HG03520 (cell line): ENCODE results near the gene INCENP.
"Not testable (repeated sequence)": the region's sequence is repeated elsewhere in the genome, so short reads cannot be mapped to it uniquely, and the experiment has no call there.

Source experiments
- ATAC-seq: cut with Tn5 transposase; IDR thresholded peaks from one replicate; pipeline ENCODE4 v1.9.1; 2021; ENCODE audit warnings: mild to moderate bottlenecking, moderate library complexity; ENCODE audit not compliant: unreplicated experiment

Gene INCENP

DNA sequence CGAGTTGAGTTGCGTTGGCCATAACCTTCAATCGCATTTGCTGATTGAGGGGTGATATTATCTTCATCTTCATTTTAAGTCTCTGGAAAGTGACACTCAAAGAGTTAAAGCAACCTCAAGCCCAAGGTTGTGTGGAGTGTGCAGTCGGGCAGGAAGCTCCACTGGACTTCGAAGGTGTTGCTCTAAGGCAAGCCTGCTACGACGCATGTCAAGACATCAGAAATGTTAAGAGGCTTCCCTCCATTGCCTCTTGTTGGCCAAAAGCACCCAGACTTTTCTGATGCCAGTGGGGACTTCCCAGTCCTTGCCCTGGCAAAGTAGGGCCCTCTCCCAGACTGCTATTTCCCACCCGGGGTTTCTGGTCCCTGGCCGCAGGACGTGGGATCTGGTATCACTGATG lies 42.6 kb downstream of the INCENP start:
- ATAC-seq, result no peak

DNA sequence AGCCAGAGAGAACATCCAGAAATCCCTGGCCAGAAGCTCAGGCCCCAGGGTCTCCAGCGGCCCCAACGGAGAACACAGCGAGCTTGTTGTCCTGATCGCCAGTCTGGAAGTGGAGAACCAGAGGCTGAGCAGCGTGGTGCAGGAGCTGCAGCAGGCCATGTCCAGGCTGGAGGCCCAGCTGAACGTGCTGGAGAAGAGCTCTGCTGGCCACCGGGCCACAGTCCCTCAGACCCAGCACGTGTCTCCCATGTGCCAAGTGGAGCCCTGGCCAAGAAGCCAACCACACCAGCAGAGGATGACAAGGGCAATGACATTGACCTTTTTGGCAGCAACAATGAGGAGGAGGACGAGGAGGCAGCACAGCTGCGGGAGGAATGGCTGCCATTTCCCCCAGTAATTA lies 45.6 kb downstream of the INCENP start:
- ATAC-seq, result no peak

DNA sequence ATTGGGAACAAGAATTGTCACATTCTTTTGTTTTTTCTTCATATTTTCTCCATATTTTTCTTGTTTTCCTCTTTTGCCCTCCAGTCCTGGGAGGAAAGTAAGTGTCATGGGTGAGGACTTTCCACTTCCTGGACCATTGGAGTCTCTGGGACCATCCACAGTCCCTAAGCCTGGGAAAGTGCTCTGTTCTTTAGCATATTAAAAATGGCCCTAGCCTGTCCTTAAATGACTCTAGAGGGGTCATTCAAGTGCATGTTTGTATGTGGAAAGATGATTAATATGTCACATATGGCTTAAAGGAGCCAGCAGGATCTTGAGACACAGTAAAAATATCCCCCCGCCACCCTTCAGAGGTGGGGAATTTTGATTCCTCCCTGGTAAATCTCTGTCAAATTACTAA lies 46.1 kb downstream of the INCENP start:
- ATAC-seq, result no peak

DNA sequence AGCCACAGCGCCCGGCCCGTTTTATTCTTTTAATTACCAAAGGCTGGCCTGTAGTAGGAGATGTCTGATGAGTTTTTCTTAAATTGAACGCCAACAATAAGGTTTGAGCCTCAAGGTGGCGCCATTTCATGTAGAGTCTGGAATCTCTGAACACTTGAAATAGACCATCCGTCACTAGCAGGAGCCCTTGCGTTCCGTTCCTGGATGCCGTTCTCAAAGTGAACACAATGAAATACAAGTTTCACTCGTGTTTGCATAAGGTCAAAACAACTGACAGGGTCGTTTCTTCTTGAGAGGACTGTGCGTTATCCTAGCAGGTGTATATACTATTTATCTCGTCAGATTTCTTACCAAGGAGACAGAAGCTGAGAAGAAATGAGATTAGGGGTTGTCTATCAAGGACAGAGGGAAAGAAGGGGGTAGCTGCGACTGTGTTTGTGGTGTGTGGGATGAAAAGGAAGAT lies 47.5 kb downstream of the INCENP start:
- no peak for ATAC-seq

DNA sequence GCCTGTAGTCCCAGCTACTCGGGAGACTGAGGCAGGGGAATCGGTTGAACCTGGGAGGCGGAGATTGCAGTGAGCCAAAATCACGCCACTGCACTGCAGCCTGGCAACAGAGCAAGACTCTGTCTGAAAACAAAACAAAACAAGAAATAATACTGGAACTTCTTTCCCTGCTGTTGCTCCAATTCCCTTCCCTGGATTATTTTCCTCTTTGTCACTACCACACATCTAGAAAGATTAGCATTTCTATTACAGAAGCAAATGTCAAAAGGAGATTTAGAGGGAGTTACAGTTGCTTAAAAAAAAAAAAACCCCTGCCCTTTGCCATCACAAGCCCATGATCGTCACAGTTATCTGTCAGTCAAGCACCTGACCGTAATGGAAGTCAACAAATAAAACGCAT lies 48.5 kb downstream of the INCENP start:
- ATAC-seq, result no peak

DNA sequence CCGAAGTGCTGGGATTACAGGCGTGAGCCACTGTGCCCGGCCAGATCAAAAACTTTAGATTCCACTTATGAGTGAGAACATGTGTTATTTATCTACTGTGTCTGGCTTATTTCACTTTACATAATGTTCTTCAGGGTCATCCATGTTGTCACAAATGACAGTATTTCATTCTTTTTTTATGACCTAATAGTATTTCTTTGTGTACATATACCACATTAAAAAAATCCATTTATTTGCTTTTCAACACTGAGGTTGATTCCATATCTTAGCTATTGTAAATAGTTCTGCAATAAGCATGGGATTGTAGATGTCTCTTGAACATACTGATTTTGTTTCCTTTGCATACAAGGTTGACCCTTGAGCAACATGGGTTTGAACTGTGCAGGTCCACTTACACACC lies 53.0 kb downstream of the INCENP start:
- ATAC-seq, result no peak

DNA sequence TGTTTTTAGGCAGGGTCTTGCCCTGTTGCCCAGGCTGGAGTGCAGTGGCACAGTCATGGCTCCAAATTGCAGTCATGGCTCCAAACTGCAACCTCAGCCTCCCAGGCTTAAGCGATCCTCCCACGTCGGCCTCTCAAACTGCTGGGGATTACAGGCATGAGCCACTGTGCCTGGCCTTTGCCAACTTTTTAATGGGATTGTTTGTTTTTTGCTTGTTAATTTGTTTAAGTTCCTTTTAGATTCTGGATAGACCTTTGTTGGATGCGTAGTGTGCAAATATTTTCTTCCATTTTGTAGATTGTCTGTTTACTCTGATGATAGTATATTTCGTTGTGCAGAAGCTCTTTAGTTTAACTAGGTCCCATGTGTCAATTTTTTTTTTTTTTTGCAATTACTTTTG lies 56.2 kb downstream of the INCENP start:
- ATAC-seq, result no peak

DNA sequence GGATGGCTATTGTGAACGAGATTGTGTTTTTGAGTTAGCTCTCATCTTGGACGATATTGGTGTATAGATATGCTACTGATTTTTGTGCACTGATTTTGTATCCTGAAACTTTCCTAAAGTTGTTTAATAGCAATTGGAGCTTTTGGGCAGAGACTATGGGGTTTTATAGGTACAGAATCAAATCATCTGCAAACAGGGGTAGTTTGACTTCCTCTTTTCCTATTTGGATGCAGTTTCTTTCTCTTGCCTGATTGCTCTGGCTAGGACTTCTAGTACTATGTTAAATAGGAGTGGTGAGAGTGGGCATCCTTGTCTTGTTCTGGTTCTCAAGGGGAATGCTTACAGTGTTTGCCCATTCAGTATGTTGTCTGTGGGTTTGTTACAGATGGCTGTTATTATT lies 57.3 kb downstream of the INCENP start:
- no peak for ATAC-seq

DNA sequence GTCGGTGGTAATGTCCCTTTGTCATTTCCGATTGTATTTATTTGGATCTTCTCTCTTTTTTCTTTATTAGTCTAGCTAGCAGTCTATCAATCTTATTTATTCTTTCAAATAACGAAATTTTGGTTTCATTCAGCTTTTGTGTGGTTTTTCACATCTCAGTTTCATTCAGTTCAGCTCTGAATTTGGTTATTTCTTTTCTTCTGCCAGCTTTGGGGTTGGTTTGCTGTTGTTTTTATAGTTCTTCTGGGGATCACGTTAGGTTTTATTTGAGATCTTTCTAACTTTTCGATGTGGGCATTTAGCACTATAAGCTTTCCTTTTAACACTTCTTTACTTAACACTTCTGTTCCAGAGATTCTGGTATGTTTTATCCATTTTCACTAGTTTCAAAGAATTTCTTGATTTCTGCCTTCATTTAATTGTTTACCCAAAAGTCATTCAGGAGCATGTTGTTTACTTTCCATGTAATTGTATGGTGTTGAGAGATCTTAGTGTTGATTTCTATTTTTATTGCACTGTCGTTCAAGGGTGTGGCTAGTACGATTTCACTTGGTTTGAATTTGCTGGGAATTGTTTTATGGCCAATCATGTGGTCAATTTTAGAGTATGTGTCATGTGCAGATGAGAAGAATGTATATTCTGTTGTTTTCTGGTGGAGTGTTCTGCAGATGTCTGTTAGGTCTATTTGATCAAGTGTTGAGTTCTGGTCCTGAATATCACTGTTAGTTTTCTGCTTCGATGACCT lies 58.5 kb downstream of the INCENP start:
- no peak for ATAC-seq

DNA sequence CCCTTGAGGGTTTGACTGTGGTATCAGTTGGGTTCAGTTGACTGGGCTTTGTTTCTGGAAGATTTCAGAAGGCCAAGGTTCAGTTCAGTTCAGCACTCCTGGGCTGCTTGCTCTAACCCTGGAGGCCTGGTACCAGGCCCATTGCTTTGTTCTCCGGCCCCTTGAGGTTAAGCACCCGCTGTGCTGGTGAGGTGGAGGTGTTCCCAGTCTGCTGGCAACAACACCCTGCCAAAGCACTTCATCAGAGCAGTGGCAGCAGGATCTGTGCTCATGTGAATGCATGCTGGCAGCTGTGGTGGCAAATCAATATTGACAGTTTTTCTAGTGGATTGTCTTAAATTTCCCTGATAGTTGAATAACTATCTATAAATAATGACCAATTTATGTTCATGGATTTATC lies 62.4 kb downstream of the INCENP start:
- ATAC-seq, result no peak

DNA sequence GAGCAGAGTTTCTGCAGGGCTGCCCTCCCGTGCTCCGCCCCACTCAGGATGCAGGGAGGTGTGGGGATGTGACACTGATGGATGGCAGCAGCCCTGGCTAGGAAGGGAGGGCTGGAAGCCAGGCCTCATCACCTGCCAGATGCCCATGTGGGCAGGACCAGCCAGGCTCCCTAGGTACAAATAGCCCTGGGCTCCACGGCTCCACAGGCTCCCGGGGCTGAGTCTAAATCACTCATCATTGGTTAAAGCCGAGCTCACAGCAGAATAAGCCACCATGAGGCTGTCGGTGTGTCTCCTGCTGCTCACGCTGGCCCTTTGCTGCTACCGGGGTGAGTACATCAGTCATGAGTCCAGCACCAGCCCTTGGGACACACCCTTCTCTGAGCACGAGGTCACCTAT lies 66.2 kb downstream of the INCENP start, which contains the start of gene SCGB1D1:
Gene SCGB1D1, plus strand, starts transcription at position 206 of the 400 bp plus-strand sequence. Its CDS starts 69 bp downstream, at position 275.
- no peak for ATAC-seq

DNA sequence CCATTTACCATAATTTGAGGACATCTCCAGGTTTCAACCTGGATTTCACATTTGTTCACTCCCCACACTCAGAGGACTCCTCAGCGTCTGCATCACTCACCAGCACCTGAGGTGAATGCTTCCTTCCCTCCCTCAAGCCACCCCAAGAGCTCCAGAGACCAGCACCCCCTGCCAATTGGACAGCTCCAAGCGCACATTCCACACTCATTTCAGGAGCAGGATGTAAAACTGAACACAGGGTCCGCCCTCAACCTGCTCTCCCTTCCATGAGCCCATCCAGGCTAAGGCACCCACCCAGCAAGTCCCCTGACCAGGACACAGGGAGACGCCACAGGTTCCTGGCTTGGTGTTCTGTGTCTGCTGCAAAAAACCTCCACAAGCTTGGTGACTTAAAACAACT lies 70.1 kb downstream of the INCENP start:
- no peak for ATAC-seq

DNA sequence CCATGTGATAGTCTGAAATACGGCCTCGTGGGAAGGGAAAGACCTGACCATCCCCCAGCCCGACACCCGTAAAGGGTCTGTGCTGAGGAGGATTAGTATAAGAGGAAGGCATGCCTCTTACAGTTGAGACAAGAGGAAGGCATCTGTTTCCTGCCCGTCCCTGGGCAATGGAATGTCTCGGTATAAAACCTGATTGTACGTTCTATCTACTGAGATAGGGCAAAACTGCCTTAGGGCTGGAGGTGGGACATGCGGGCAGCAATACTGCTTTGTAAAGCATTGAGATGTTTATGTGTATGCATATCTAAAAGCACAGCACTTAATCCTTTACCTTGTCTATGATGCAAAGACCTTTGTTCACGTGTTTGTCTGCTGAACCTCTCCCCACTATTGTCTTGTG lies 71.2 kb downstream of the INCENP start:
- not testable (repeated sequence) for ATAC-seq

DNA sequence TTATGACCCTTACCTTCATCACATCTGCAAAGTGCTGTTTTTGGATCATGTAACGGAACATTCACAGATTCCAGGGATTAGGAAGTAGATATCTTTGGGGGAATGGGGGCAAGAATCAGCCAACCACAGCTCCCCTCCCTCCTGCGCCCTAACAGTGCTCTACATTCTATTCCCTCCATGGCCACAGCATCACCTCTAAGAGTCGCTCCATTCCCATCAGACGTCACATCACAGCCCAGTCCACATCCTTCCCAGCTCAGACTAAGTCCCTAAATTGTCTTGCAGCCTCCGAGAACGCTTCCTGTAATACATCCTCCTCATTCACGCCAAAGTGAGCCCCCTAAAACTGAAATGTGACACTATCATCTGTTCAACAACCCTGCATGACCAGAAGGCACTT lies 72.1 kb downstream of the INCENP start:
- ATAC-seq, result no peak

DNA sequence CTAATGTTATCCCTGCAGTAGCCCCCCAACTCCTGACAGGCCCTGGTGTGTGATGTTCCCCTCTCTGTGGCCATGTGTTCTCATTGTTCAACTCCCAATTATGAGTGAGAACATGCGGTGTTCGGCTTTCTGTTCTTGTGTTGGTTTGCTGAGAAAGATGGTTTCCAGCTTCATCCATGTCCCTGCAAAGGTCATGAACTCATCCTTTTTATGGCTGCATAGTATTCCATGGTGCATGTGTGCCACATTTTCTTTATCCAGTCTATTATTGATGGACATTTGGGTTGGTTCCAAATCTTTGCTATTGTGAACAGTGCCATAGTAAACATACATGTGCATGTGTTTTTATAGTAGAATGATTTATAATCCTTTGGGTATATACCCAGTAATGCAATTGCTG lies 73.6 kb downstream of the INCENP start:
- not testable (repeated sequence) for ATAC-seq

DNA sequence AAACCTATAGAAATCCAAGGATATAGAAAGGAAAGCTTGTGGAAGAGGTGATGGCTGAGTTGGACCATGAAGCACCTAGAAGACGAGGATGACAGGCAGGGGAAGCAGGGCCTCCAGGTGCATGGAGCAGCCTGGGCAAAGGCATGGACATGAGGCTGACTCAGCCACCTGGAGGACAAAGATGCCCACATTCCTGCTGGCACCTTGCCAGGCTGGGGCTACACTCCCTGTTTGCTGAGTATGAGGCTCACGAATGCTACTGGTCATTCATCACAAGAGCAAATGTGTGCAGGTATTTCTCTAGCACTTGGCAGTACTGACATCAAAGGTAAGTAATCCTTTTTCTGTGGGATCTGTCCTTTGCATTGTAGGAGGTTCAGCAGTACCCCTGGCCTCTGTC lies 77.6 kb downstream of the INCENP start:
- no peak for ATAC-seq
